H9 (cell line): Measurements from ENCODE around the gene HNF1A. TPM values are rescaled to one million over a fixed set of nuclear protein-coding genes. Genes with fewer than 3 reads are reported as not detected.

Experiments
- DNase-seq: peaks from one replicate; pipeline ENCODE4 v3.0.0-alpha.2; 2017
- H2AFZ ChIP-seq: one replicate; pipeline ENCODE4 v1.6.1; 2013; ENCODE audit warnings: mild to moderate bottlenecking, low read length, control low read depth, moderate library complexity
- H2AK5ac ChIP-seq: 2 replicates; pipeline ENCODE4 v1.6.1; 2013; ENCODE audit warnings: low read length, control low read depth, mixed read lengths; ENCODE audit not compliant: insufficient read length
- H2BK120ac ChIP-seq: one replicate; pipeline ENCODE4 v1.6.1; 2013; ENCODE audit warnings: low read depth, mild to moderate bottlenecking, low read length, control low read depth, inconsistent platforms; ENCODE audit not compliant: poor library complexity, severe bottlenecking
- H2BK12ac ChIP-seq: 2 replicates; pipeline ENCODE4 v1.6.1; 2013; ENCODE audit warnings: low read length, control low read depth, mixed read lengths, low read depth; ENCODE audit not compliant: insufficient read length
- H2BK15ac ChIP-seq: 2 replicates; pipeline ENCODE4 v1.6.1; 2013; ENCODE audit warnings: low read depth, low read length, control low read depth
- H2BK20ac ChIP-seq: one replicate; pipeline ENCODE4 v1.6.1; 2013; ENCODE audit warnings: low read depth, mild to moderate bottlenecking, low read length, control low read depth, inconsistent platforms; ENCODE audit not compliant: poor library complexity, severe bottlenecking
- H2BK5ac ChIP-seq: 2 replicates; pipeline ENCODE4 v1.6.1; 2013; ENCODE audit warnings: low read length, control low read depth, mixed read lengths; ENCODE audit not compliant: insufficient read length
- H3K14ac ChIP-seq: 2 replicates; pipeline ENCODE4 v1.6.1; 2013; ENCODE audit warnings: low read length, control low read depth; ENCODE audit not compliant: insufficient read depth
- H3K18ac ChIP-seq: 2 replicates; pipeline ENCODE4 v1.6.1; 2013; ENCODE audit warnings: low read depth, mild to moderate bottlenecking, mixed read lengths, low read length, control low read depth; ENCODE audit not compliant: insufficient read length
- H3K23ac ChIP-seq: 2 replicates; pipeline ENCODE4 v1.6.1; 2013; ENCODE audit warnings: low read length, control low read depth, mixed read lengths, low read depth; ENCODE audit not compliant: insufficient read length
- H3K23me2 ChIP-seq: 2 replicates; pipeline ENCODE4 v1.6.1; 2013; ENCODE audit warnings: low read depth, mild to moderate bottlenecking, mixed read lengths, low read length, control low read depth; ENCODE audit not compliant: insufficient read length, poor library complexity, severe bottlenecking
- H3K27ac ChIP-seq: 2 replicates; pipeline ENCODE4 v1.5.1; 2013; ENCODE audit warnings: low read length, control low read depth, mixed read lengths, low read depth; ENCODE audit not compliant: insufficient read length
- H3K27me3 ChIP-seq: 2 replicates; pipeline ENCODE4 v1.6.1; 2013; ENCODE audit warnings: low read length, control low read depth, inconsistent platforms; ENCODE audit not compliant: insufficient read depth
- H3K4ac ChIP-seq: 2 replicates; pipeline ENCODE4 v1.6.1; 2013; ENCODE audit warnings: low read depth, mild to moderate bottlenecking, control low read depth, inconsistent platforms, low read length, moderate library complexity
- H3K4me1 ChIP-seq: 2 replicates; pipeline ENCODE4 v1.6.1; 2013; ENCODE audit warnings: low read length, control low read depth, inconsistent platforms; ENCODE audit not compliant: insufficient read depth
- H3K4me2 ChIP-seq: 2 replicates; pipeline ENCODE4 v1.6.1; 2013; ENCODE audit warnings: low read length, control low read depth, mixed read lengths; ENCODE audit not compliant: insufficient read length, insufficient read depth
- H3K56ac ChIP-seq: 2 replicates; pipeline ENCODE4 v1.6.1; 2013; ENCODE audit warnings: low read depth, mild to moderate bottlenecking, mixed read lengths, low read length, control low read depth; ENCODE audit not compliant: insufficient read length
- H3K79me1 ChIP-seq: 2 replicates; pipeline ENCODE4 v1.6.1; 2013; ENCODE audit warnings: low read depth, mild to moderate bottlenecking, moderate library complexity, low read length, control low read depth, inconsistent platforms; ENCODE audit not compliant: insufficient read depth, poor library complexity, severe bottlenecking
- H3K79me2 ChIP-seq: 2 replicates; pipeline ENCODE4 v1.6.1; 2013; ENCODE audit warnings: low read length, control low read depth, inconsistent platforms; ENCODE audit not compliant: insufficient read depth
- H3K9ac ChIP-seq: 2 replicates; pipeline ENCODE4 v1.6.1; 2013; ENCODE audit warnings: low read length, control low read depth, mixed read lengths; ENCODE audit not compliant: insufficient read length; ENCODE audit errors: extremely low read depth
- H3K9me3 ChIP-seq: one replicate; pipeline ENCODE4 v1.6.1; 2013; ENCODE audit warnings: low read depth, low read length, inconsistent platforms; ENCODE audit not compliant: control insufficient read depth
- H3T11ph ChIP-seq: one replicate; pipeline ENCODE4 v1.6.1; 2013; ENCODE audit warnings: mild to moderate bottlenecking, low read length, control low read depth, inconsistent platforms
- H4K20me1 ChIP-seq: one replicate; pipeline ENCODE4 v1.6.1; 2013; ENCODE audit not compliant: control insufficient read depth, insufficient read length, insufficient read depth
- H4K5ac ChIP-seq: 2 replicates; pipeline ENCODE4 v1.6.1; 2013; ENCODE audit warnings: low read depth, mild to moderate bottlenecking, mixed read lengths, low read length, control low read depth; ENCODE audit not compliant: insufficient read length
- H4K8ac ChIP-seq: replicated peaks from 2 replicates; pipeline ENCODE4 v1.6.1; 2013; ENCODE audit warnings: low read length, control low read depth, mixed read lengths, low read depth; ENCODE audit not compliant: insufficient read length
- H4K91ac ChIP-seq: 2 replicates; pipeline ENCODE4 v1.6.1; 2013; ENCODE audit warnings: low read depth, mild to moderate bottlenecking, moderate library complexity, mixed read lengths, low read length, control low read depth; ENCODE audit not compliant: insufficient read length
- H3K27ac Mint-ChIP-seq, 3 experiments: 2 replicates in 2 of 3; 3 replicates in 1 of 3; pipeline ENCODE4 v1.8.0; 2020 to 2021; ENCODE audit warnings: mixed read lengths in 3 of 3, mild to moderate bottlenecking in 1 of 3, moderate library complexity in 1 of 3
- H3K27me3 Mint-ChIP-seq: 2 replicates; pipeline ENCODE4 v1.8.0; 2021; ENCODE audit warnings: low read depth, mild to moderate bottlenecking, moderate library complexity, mixed read lengths
- H3K36me3 Mint-ChIP-seq, 3 experiments: 2 replicates in 2 of 3; 3 replicates in 1 of 3; pipeline ENCODE4 v1.8.0; 2020 to 2021; ENCODE audit warnings: low read depth in 3 of 3, mixed read lengths in 3 of 3; ENCODE audit not compliant: insufficient read depth in 1 of 3
- H3K4me1 Mint-ChIP-seq, 2 experiments: 2 replicates each; pipeline ENCODE4 v1.8.0; 2020; ENCODE audit warnings: mixed read lengths in 2 of 2
- H3K4me3 Mint-ChIP-seq, 2 experiments: 2 replicates in 1 of 2; 3 replicates in 1 of 2; pipeline ENCODE4 v1.8.0; 2020 to 2021; ENCODE audit warnings: mild to moderate bottlenecking in 2 of 2, mixed read lengths in 2 of 2, moderate library complexity in 1 of 2
- H3K9me3 Mint-ChIP-seq, 2 experiments: 2 replicates in 1 of 2; 3 replicates in 1 of 2; pipeline ENCODE4 v1.8.0; 2020; ENCODE audit warnings: mild to moderate bottlenecking in 2 of 2, mixed read lengths in 2 of 2, moderate library complexity in 1 of 2
- CTCF ChIP-seq: fragments of 200-600 bp; sonication (generic); conservative IDR thresholded peaks from 3 replicates; pipeline ENCODE4 v1.8.0; 2021; ENCODE audit warnings: antibody characterized with exemption, mild to moderate bottlenecking
- WGBS: extraction: QIAGEN DNeasy Blood & Tissue Kit; methylation state at CpG from one replicate; pipeline ENCODE4 v1.1.7; 2013; ENCODE audit warnings: missing lambda C conversion rate, low lambda C conversion rate, mixed read lengths; ENCODE audit not compliant: insufficient read length; ENCODE audit errors: extremely low coverage; 5-methylcytosine and 5-hydroxymethylcytosine counted together
- total RNA-seq: library from RNA; stranded (reverse); gene quantifications from 2 replicates; pipeline ENCODE4 v1.2.1, GENCODE V29; 2021

The HNF1A gene
- total RNA-seq, 1 experiment from 2014 or later = not detected

- H2BK5ac ChIP-seq = no peak overlapping the region
- Mint-ChIP-seq H3K9me3 (no peaks in the 10 kb centered on the region), H3K27ac (no peak overlapping the region), H3K4me3 (no peak overlapping the region), H3K27me3 (no peaks in the 10 kb centered on the region), H3K4me1 (peaks cover 8% of the 10 kb centered on the region in 2 experiments), H3K36me3 (peaks cover 26 to 59% (median 47%) of the 10 kb centered on the region in 3 experiments)
- H3K18ac ChIP-seq = no peak overlapping the region
- no peak overlapping the region for H3K56ac ChIP-seq
- H3K27me3 ChIP-seq = no peaks in the 10 kb centered on the region
- H3K4me2 ChIP-seq = no peak overlapping the region
- no peak overlapping the region for H2BK120ac ChIP-seq
- TF ChIP-seq CTCF = no peak
- H2BK15ac ChIP-seq = no peak overlapping the region
- no peaks in the 10 kb centered on the region for H4K20me1 ChIP-seq
- H3K14ac ChIP-seq = no peak overlapping the region
- H3K27ac ChIP-seq = no peak overlapping the region
- peaks cover 4% of the 10 kb centered on the region for H3K23me2 ChIP-seq
- H4K8ac ChIP-seq = no peak overlapping the region
- H3K23ac ChIP-seq = no peak overlapping the region
- no peak overlapping the region for H4K91ac ChIP-seq
- H3K9ac ChIP-seq = no peak overlapping the region
- no peak overlapping the region for H2BK20ac ChIP-seq
- no peak overlapping the region for H3T11ph ChIP-seq
- H3K4ac ChIP-seq = no peak overlapping the region
- no peak for DNase-seq
- no peak overlapping the region for H4K5ac ChIP-seq
- H3K79me2 ChIP-seq = no peaks in the 10 kb centered on the region
- no peak overlapping the region for H2BK12ac ChIP-seq
- H3K9me3 ChIP-seq = no peaks in the 10 kb centered on the region
- H2AK5ac ChIP-seq = no peak overlapping the region
- H3K79me1 ChIP-seq = peaks cover 3% of the 10 kb centered on the region
- no peaks in the 10 kb centered on the region for H3K4me1 ChIP-seq
- H2AFZ ChIP-seq = no peak overlapping the region
- WGBS = no CpG with 5 or more reads among the region's 8 CpGs
Measured at GRCh38 chr12:121010860-121011259, 32.5 kb downstream of the HNF1A start.
